Adipocyte (in vitro differentiated cells): ENCODE data around the gene VAV3.
"Not testable (repeated sequence)": the region's sequence is repeated elsewhere in the genome, so short reads cannot be mapped to it uniquely, and the experiment has no call there.

Experiments used
- DNase-seq: peaks from one replicate; pipeline ENCODE4 v3.0.0-alpha.2; 2015; ENCODE audit warnings: low read depth
- H3K27me3 ChIP-seq: replicated peaks from 2 replicates; pipeline ENCODE4 v1.7.0; 2013; ENCODE audit warnings: mild to moderate bottlenecking, low read length, moderate library complexity; ENCODE audit not compliant: control insufficient read depth, insufficient read depth
- H3K36me3 ChIP-seq: 2 replicates; pipeline ENCODE4 v1.7.0; 2013; ENCODE audit warnings: low read length, mild to moderate bottlenecking, moderate library complexity; ENCODE audit not compliant: control insufficient read depth, insufficient read depth, severe bottlenecking
- H3K4me1 ChIP-seq: 2 replicates; pipeline ENCODE4 v1.7.0; 2013; ENCODE audit warnings: mild to moderate bottlenecking, low read length, moderate library complexity; ENCODE audit not compliant: control insufficient read depth, insufficient read depth
- H3K4me3 ChIP-seq: 2 replicates; pipeline ENCODE4 v1.7.0; 2013; ENCODE audit warnings: mild to moderate bottlenecking, low read length, moderate library complexity
- H3K9ac ChIP-seq: 2 replicates; pipeline ENCODE4 v1.7.0; 2013; ENCODE audit warnings: mild to moderate bottlenecking, low read length, moderate library complexity
- H3K9me3 ChIP-seq: 2 replicates; pipeline ENCODE4 v1.7.0; 2013; ENCODE audit warnings: mild to moderate bottlenecking, low read length, moderate library complexity; ENCODE audit not compliant: control insufficient read depth

VAV3 gene

GRCh38 chr1:107865627-107866026 lies 99.4 kb downstream of the VAV3 start:
- no peak for DNase-seq
- no peaks in the 10 kb centered on the region for H3K36me3 ChIP-seq
- no peaks in the 10 kb centered on the region for H3K27me3 ChIP-seq
- peaks cover under 1% of the 10 kb centered on the region for H3K4me1 ChIP-seq
- H3K9ac ChIP-seq: no peak overlapping the region
- H3K9me3 ChIP-seq: no peaks in the 10 kb centered on the region
- no peak overlapping the region for H3K4me3 ChIP-seq

DNA sequence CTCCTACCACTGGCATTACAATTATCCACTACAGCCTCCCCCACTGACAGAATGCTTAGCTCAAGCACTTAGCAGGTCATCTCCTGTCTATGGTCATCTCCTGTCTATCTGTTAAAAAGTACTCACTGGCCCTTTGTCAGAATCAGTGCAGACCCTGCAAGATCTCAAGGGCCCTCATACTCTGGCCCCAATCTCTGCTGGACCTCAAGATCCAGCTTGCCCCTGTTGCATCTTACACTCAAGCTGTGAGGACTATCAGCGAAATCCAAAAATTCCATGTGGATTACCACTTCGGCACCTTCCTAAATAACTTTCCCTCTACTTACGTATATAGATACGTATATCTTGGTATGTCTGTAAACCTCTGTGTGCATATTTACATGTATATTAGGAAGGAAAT lies 101.6 kb downstream of the VAV3 start:
- H3K4me3 ChIP-seq: no peak overlapping the region
- no peak for DNase-seq
- H3K9me3 ChIP-seq: no peaks in the 10 kb centered on the region
- no peak overlapping the region for H3K9ac ChIP-seq
- no peaks in the 10 kb centered on the region for H3K4me1 ChIP-seq
- no peaks in the 10 kb centered on the region for H3K36me3 ChIP-seq
- no peaks in the 10 kb centered on the region for H3K27me3 ChIP-seq

DNA sequence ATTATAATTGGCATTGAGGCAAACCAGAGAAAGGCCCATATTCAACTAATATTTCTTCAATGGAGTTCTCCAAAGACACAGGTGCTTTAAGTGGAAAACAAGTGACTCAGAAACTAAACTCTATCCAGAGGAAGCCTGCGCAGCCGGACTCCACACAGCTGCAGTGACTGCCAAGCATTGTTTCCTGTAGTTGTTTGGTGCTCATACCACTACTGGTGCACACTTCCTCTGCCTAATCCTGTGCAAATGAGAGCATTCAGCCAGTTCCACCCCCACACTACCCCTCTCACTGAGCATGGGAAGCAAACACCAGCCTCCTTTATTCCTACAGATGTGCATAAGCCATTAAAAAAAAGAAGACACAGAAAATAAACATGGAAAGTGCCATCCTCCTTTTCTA lies 102.9 kb downstream of the VAV3 start:
- Histone ChIP-seq H3K36me3 (no peaks in the 10 kb centered on the region), H3K4me1 (no peaks in the 10 kb centered on the region), H3K9me3 (no peaks in the 10 kb centered on the region), H3K4me3 (no peak overlapping the region), H3K27me3 (no peaks in the 10 kb centered on the region), H3K9ac (no peak overlapping the region)
- DNase-seq: no peak

DNA sequence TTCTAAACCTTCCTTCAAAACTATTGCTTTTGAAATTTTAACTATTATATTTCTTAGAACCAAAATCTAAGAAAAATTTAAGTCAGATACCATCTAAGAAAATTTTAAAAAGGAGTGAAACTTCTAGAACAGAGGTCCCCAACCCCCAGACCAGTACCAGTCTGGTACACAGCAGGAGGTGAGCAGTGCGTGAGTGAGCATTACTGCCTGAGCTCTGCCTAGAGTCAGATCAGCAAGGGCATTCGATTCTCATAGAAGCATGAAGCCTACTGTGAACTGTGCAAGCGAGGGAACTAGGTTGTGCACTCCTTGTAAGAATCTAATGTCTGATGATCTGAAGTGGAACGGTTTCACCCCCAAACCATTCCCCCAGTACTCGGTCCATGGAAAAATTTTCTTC lies 106.7 kb downstream of the VAV3 start:
- Histone ChIP-seq H3K4me1 (no peaks in the 10 kb centered on the region), H3K4me3 (no peak overlapping the region), H3K36me3 (no peaks in the 10 kb centered on the region), H3K27me3 (no peaks in the 10 kb centered on the region), H3K9me3 (no peaks in the 10 kb centered on the region), H3K9ac (no peak overlapping the region)
- DNase-seq: no peak

DNA sequence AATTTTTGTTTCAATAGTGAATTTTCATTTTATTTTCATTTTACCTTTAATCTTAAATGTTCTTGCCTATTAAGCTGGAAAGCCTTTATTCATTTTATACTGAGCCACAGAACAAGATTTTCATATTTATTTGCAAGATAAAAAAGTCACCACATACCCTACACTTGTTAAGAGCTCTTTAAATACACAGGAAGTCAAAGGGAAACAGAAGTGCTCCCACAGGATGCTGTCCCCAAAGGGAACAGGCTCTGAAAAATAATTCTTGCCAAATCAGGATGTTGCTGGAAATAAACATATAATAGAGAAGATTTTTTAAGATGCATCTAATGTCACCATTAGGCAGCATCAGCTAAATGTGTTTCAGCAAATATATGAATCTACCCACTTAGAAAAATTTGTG lies 113.6 kb downstream of the VAV3 start:
- Histone ChIP-seq H3K9me3 (no peaks in the 10 kb centered on the region), H3K36me3 (no peaks in the 10 kb centered on the region), H3K27me3 (no peaks in the 10 kb centered on the region), H3K4me3 (no peak overlapping the region), H3K4me1 (no peaks in the 10 kb centered on the region), H3K9ac (no peak overlapping the region)
- DNase-seq: no peak

- H3K9me3 ChIP-seq: not testable (repeated sequence)
These were observed 120.3 kb downstream of the VAV3 start for GRCh38 chr1:107844541-107845194.

GRCh38 chr1:107843989-107844388 lies 121.0 kb downstream of the VAV3 start:
- Histone ChIP-seq H3K4me3 (no peak overlapping the region), H3K36me3 (no peaks in the 10 kb centered on the region), H3K27me3 (peaks cover 6% of the 10 kb centered on the region), H3K9me3 (no peaks in the 10 kb centered on the region), H3K9ac (no peak overlapping the region), H3K4me1 (no peaks in the 10 kb centered on the region)
- no peak for DNase-seq

More at GRCh38 chr1:107844541-107845194, 120.3 kb downstream of the VAV3 start:
- DNase-seq, H3K36me3 ChIP-seq, H3K27me3 ChIP-seq, H3K9ac ChIP-seq, H3K4me3 ChIP-seq, H3K4me1 ChIP-seq: not testable (repeated sequence)

- Histone ChIP-seq H3K9ac (no peak overlapping the region), H3K4me3 (no peak overlapping the region), H3K27me3 (peaks cover 6% of the 10 kb centered on the region), H3K36me3 (no peaks in the 10 kb centered on the region), H3K9me3 (peaks cover 10% of the 10 kb centered on the region), H3K4me1 (no peaks in the 10 kb centered on the region)
- DNase-seq: no peak
These were observed 122.7 kb downstream of the VAV3 start for GRCh38 chr1:107842241-107842640.

- Histone ChIP-seq H3K4me1 (no peaks in the 10 kb centered on the region), H3K9ac (no peak overlapping the region), H3K4me3 (no peak overlapping the region), H3K9me3 (peaks cover 13% of the 10 kb centered on the region), H3K36me3 (no peaks in the 10 kb centered on the region), H3K27me3 (peaks cover 6% of the 10 kb centered on the region)
- no peak for DNase-seq
These were observed 124.3 kb downstream of the VAV3 start for GRCh38 chr1:107840725-107841124.

- Histone ChIP-seq H3K4me3 (no peak overlapping the region), H3K27me3 (no peaks in the 10 kb centered on the region), H3K36me3 (no peaks in the 10 kb centered on the region), H3K9ac (no peak overlapping the region), H3K4me1 (no peaks in the 10 kb centered on the region), H3K9me3 (peaks cover 13% of the 10 kb centered on the region)
- no peak for DNase-seq
These were observed 126.9 kb downstream of the VAV3 start for GRCh38 chr1:107838056-107838455.

- Histone ChIP-seq H3K9me3 (peaks cover 13% of the 10 kb centered on the region), H3K4me3 (no peak overlapping the region), H3K36me3 (no peaks in the 10 kb centered on the region), H3K9ac (no peak overlapping the region), H3K4me1 (no peaks in the 10 kb centered on the region), H3K27me3 (no peaks in the 10 kb centered on the region)
- no peak for DNase-seq
These were observed 129.8 kb downstream of the VAV3 start for GRCh38 chr1:107835151-107835670.

DNA sequence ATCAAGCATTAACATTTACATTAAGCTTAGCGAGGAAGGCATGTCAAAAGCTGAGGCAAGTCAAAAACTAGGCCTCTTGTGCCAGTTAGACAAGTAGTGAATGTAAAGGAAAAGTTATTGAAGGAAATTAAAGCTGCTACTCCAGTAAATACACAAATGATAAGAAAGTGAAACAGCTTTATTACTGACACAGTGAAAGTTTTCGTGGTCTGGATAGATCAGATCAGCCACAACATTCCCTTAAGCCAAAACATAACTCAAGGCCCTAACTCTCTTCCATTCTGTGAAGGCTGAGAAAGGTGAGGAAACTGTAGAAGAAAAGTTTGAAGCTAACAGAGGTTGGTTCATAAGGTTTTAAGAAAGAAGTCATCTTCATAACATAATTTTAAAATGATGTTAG lies 131.9 kb downstream of the VAV3 start:
- H3K4me1 ChIP-seq: no peaks in the 10 kb centered on the region
- no peak overlapping the region for H3K9ac ChIP-seq
- H3K4me3 ChIP-seq: no peak overlapping the region
- H3K27me3 ChIP-seq: no peaks in the 10 kb centered on the region
- H3K36me3 ChIP-seq: no peaks in the 10 kb centered on the region
- DNase-seq: no peak
- H3K9me3 ChIP-seq: peaks cover 11% of the 10 kb centered on the region
